ENCODE measurements around the gene REM2. TPM values are rescaled to one million over a fixed set of nuclear protein-coding genes. Genes with fewer than 3 reads are reported as not detected.
A peak's percentile ranks its signal among the peaks of the same experiment; 100 is the strongest.

The REM2 gene
- 0.18 TPM for total RNA-seq

GRCh38 chr14:22883173-22883976 is at the start of gene REM2:
Gene REM2, plus strand, starts transcription at chr14:22883222. Its CDS starts 66 bp downstream, at chr14:22883288.
- DNase-seq (ENCODE audit: low spot score), result no peak

- no peak for DNase-seq (ENCODE audit: low spot score)
Observed at GRCh38 chr14:22835505-22835904, 47.5 kb upstream of the REM2 start.

- DNase-seq (ENCODE audit: low spot score), result peak; percentile 90
Observed at GRCh38 chr14:22836301-22837113, 46.5 kb upstream of the REM2 start, which contains the start of gene MMP14. Gene MMP14, plus strand, starts transcription at chr14:22836585. Its CDS starts 233 bp downstream, at chr14:22836818.

GRCh38 chr14:22837114-22837749 is 45.8 kb upstream of the REM2 start:
- peak; percentile 72 for DNase-seq (ENCODE audit: low spot score)

GRCh38 chr14:22837750-22838538 is 45.1 kb upstream of the REM2 start:
- peak; percentile 84 for DNase-seq (ENCODE audit: low spot score)

- DNase-seq (ENCODE audit: low spot score), result no peak
Observed at GRCh38 chr14:22838631-22839041, 44.4 kb upstream of the REM2 start.

- DNase-seq (ENCODE audit: low spot score), result peak; percentile 74
Observed at GRCh38 chr14:22839159-22839779, 43.8 kb upstream of the REM2 start.

GRCh38 chr14:22841311-22841710 is 41.7 kb upstream of the REM2 start:
- no peak for DNase-seq (ENCODE audit: low spot score)

- no peak for DNase-seq (ENCODE audit: low spot score)
Observed at GRCh38 chr14:22841769-22842168, 41.3 kb upstream of the REM2 start.

GRCh38 chr14:22842211-22843122 is 40.6 kb upstream of the REM2 start:
- DNase-seq (ENCODE audit: low spot score), result no peak

- DNase-seq (ENCODE audit: low spot score), result no peak
Observed at GRCh38 chr14:22843123-22843925, 39.7 kb upstream of the REM2 start.

GRCh38 chr14:22844221-22845102 is 38.6 kb upstream of the REM2 start:
- DNase-seq (ENCODE audit: low spot score), result no peak

GRCh38 chr14:22845103-22845394 is 38.0 kb upstream of the REM2 start:
- no peak for DNase-seq (ENCODE audit: low spot score)

GRCh38 chr14:22845821-22846625 is 37.0 kb upstream of the REM2 start:
- DNase-seq (ENCODE audit: low spot score), result no peak

GRCh38 chr14:22846811-22847307 is 36.2 kb upstream of the REM2 start:
- no peak for DNase-seq (ENCODE audit: low spot score)

- no peak for DNase-seq (ENCODE audit: low spot score)
Observed at GRCh38 chr14:22847661-22848341, 35.2 kb upstream of the REM2 start.
